Measurements from ENCODE around the gene FKRP.
"Not testable (repeated sequence)": the region's sequence is repeated elsewhere in the genome, so short reads cannot be mapped to it uniquely, and the experiment has no call there.

FKRP gene

DNA sequence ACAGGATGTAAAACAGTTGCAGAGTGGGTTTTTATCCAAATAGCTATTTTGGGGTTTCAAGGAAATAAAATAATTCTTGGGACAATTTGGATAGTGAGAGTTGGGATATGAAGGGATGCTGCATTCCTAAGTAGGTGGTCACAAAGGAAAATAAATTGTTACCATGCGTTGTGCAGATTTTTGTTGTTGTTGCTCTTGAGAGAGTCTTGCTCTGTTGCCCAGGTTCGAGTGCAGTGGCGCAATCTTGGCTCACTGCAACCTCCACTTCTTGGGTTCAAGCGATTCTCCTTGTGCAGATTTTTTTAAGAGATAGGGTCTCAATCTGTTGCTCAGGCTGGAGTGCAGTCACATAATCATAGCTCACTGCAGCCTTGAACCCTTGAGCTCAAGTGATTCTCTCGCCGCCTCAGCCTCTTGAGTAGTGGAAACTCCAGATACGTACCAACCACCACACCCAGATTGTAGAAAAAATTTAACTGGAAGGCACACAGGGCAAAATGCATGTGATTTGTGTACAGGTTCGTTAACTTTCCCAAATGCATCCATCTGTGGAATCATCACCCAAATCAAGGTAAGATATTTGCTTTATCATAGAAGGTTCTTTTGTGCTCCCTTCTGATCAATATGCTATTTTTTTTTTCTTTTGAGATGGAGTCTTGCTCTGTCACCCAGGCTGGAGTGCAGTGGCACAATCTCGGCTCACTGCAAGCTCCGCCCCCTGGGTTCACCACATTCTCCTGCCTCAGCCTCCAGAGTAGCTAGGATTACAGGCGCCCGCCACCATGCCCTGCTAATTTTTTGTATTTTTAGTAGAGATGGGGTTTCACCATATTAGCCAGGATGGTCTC, 26.5 kb downstream of the FKRP start:
- H3K27ac ChIP-seq (ENCODE audit: insufficient read depth in 1 of 2, low read depth in 1 of 2, low read length in 2 of 2, poor library complexity in 1 of 2, severe bottlenecking in 2 of 2), result no peak overlapping the region
- POLR2A ChIA-PET, result no interaction called here
- H3K36me3 ChIP-seq (ENCODE audit: control insufficient read depth in 4 of 4, insufficient read depth in 4 of 4, low read length in 3 of 4), result peaks cover 5 to 30% (median 26%) of the 10 kb centered on the region in 4 experiments
- no peaks in the 10 kb centered on the region for H3K27me3 ChIP-seq (replicated peaks in 2 of 5; ENCODE audit: control insufficient read depth in 4 of 5, insufficient read depth in 5 of 5, low read length in 4 of 5)
- CTCF ChIA-PET, result interaction anchor here (1.9 to 8.1 kb wide), 2 partner anchors 12 to 15 kb away, joined by 8 to 39 read pairs; no protein-coding TSS in a partner anchor
- whole genome bisulfite sequencing (ENCODE audit: insufficient coverage), result 96% methylated on average over 5 of the region's 12 CpGs
- no peaks in the 10 kb centered on the region for H3K4me1 ChIP-seq (ENCODE audit: control extremely low read depth in 1 of 4, control insufficient read depth in 4 of 4, insufficient read depth in 4 of 4, low read length in 3 of 4)
- no peak overlapping the region for H3K4me3 ChIP-seq (ENCODE audit: control insufficient read depth in 1 of 7, extremely low read depth in 1 of 7, insufficient read depth in 4 of 7, low read depth in 2 of 7, low read length in 6 of 7)
- no peaks in the 10 kb centered on the region for H3K9me3 ChIP-seq (ENCODE audit: control extremely low read depth in 1 of 5, control insufficient read depth in 4 of 5, insufficient read depth in 2 of 5, low read depth in 1 of 5, low read length in 4 of 5)
- DNase-seq, result no peak

- WGBS (ENCODE audit: insufficient coverage), result 100% methylated on average over 5 of the region's 7 CpGs
- H3K27ac ChIP-seq (ENCODE audit: insufficient read depth in 1 of 2, low read depth in 1 of 2, low read length in 2 of 2, poor library complexity in 1 of 2, severe bottlenecking in 2 of 2), result no peak overlapping the region
- H3K27me3 ChIP-seq (replicated peaks in 2 of 5; ENCODE audit: control insufficient read depth in 4 of 5, insufficient read depth in 5 of 5, low read length in 4 of 5), result no peaks in the 10 kb centered on the region
- peaks cover 0 to 4% (median 0%) of the 10 kb centered on the region in 4 experiments for H3K4me1 ChIP-seq (ENCODE audit: control extremely low read depth in 1 of 4, control insufficient read depth in 4 of 4, insufficient read depth in 4 of 4, low read length in 3 of 4)
- no peak overlapping the region for H3K4me3 ChIP-seq (ENCODE audit: control insufficient read depth in 1 of 7, extremely low read depth in 1 of 7, insufficient read depth in 4 of 7, low read depth in 2 of 7, low read length in 6 of 7)
- ChIA-PET CTCF (interaction anchor here (1.9 to 8.1 kb wide), 2 partner anchors 12 to 15 kb away, joined by 8 to 39 read pairs; no protein-coding TSS in a partner anchor), POLR2A (no interaction called here)
- H3K9me3 ChIP-seq (ENCODE audit: control extremely low read depth in 1 of 5, control insufficient read depth in 4 of 5, insufficient read depth in 2 of 5, low read depth in 1 of 5, low read length in 4 of 5), result no peaks in the 10 kb centered on the region
- DNase-seq, result no peak
- peaks cover 8 to 35% (median 26%) of the 10 kb centered on the region in 4 experiments for H3K36me3 ChIP-seq (ENCODE audit: control insufficient read depth in 4 of 4, insufficient read depth in 4 of 4, low read length in 3 of 4)
Observed at GRCh38 chr19:46773018-46773399, 27.2 kb downstream of the FKRP start.

GRCh38 chr19:46775642-46776258, 29.9 kb downstream of the FKRP start:
- peaks cover 8 to 49% (median 30%) of the 10 kb centered on the region in 4 experiments for H3K36me3 ChIP-seq (ENCODE audit: control insufficient read depth in 4 of 4, insufficient read depth in 4 of 4, low read length in 3 of 4)
- ChIA-PET POLR2A (interaction anchor here (0.6 kb wide), 1 partner anchor 13 kb away, joined by 3 read pairs; the partner anchor contains the start of gene SLC1A5), CTCF (interaction anchor here (0.6 to 2.4 kb wide), 5 partner anchors 9 to 145 kb away, joined by 3 to 12 read pairs (median 3); no protein-coding TSS in a partner anchor)
- no peaks in the 10 kb centered on the region for H3K27me3 ChIP-seq (replicated peaks in 2 of 5; ENCODE audit: control insufficient read depth in 4 of 5, insufficient read depth in 5 of 5, low read length in 4 of 5)
- H3K4me3 ChIP-seq (ENCODE audit: control insufficient read depth in 1 of 7, extremely low read depth in 1 of 7, insufficient read depth in 4 of 7, low read depth in 2 of 7, low read length in 6 of 7), result no peak overlapping the region
- no peak for DNase-seq
- H3K4me1 ChIP-seq (ENCODE audit: control extremely low read depth in 1 of 4, control insufficient read depth in 4 of 4, insufficient read depth in 4 of 4, low read length in 3 of 4), result peaks cover 0 to 17% (median 7%) of the 10 kb centered on the region in 4 experiments
- H3K9me3 ChIP-seq (ENCODE audit: control extremely low read depth in 1 of 5, control insufficient read depth in 4 of 5, insufficient read depth in 2 of 5, low read depth in 1 of 5, low read length in 4 of 5), result no peaks in the 10 kb centered on the region
- H3K27ac ChIP-seq (ENCODE audit: insufficient read depth in 1 of 2, low read depth in 1 of 2, low read length in 2 of 2, poor library complexity in 1 of 2, severe bottlenecking in 2 of 2), result no peak overlapping the region
- no CpG with 5 or more reads among the region's 11 CpGs for WGBS (ENCODE audit: insufficient coverage)

DNA sequence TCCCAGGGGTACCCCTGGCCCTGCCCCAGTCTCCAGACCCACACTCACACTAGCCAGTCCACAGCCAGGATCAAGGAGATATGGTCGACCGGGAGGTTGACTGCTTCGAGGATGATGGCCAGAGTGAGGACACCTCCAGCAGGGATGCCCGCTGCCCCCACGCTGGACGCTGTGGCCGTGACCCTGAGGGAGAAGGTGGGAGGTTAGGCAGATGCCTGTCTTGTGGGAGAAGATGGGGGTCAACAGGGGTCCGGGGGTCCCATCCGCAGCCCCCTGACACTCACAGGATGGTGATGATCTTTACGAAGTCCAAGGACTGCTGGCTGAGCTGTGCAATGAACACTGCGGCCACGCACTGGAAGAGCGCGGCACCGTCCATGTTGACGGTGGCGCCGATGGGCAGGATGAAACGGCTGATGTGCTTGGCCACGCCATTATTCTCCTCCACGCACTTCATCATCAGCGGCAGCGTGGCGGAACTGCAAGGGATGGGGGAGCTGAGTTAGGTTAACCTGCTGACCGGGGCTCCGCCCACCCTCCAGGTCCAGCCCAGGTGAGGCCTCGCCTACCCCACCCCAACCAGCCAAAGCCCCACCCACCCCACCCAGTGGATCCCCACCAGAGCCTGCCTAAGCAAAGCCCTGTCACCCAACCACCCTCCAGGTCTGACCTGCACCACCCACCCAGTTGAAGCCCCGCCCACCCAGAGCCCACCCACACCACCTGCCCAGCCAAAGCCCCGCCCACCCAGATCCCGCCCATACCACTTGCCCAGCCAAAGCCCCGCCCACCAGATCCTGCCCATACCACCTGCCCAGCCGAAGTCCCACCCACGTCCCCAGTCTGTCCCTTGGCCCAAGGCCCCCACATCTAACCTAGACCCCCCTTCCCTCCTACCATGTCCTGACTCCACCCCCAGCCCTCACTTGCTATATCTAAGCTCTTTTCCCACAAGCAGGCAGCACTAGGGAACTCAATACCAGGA, 31.4 kb downstream of the FKRP start:
- Histone ChIP-seq H3K9me3 (ENCODE audit: control extremely low read depth in 1 of 5, control insufficient read depth in 4 of 5, insufficient read depth in 2 of 5, low read depth in 1 of 5, low read length in 4 of 5) (no peaks in the 10 kb centered on the region), H3K4me3 (ENCODE audit: control insufficient read depth in 1 of 7, extremely low read depth in 1 of 7, insufficient read depth in 4 of 7, low read depth in 2 of 7, low read length in 6 of 7) (no peak overlapping the region), H3K36me3 (ENCODE audit: control insufficient read depth in 4 of 4, insufficient read depth in 4 of 4, low read length in 3 of 4) (peaks cover 12 to 61% (median 36%) of the 10 kb centered on the region in 4 experiments), H3K27me3 (replicated peaks in 2 of 5; ENCODE audit: control insufficient read depth in 4 of 5, insufficient read depth in 5 of 5, low read length in 4 of 5) (no peaks in the 10 kb centered on the region), H3K4me1 (ENCODE audit: control extremely low read depth in 1 of 4, control insufficient read depth in 4 of 4, insufficient read depth in 4 of 4, low read length in 3 of 4) (peaks cover 0 to 17% (median 7%) of the 10 kb centered on the region in 4 experiments), H3K27ac (ENCODE audit: insufficient read depth in 1 of 2, low read depth in 1 of 2, low read length in 2 of 2, poor library complexity in 1 of 2, severe bottlenecking in 2 of 2) (no peak overlapping the region)
- DNase-seq, result no peak
- CTCF ChIA-PET, result interaction anchor here (0.6 to 2.4 kb wide), 9 partner anchors 8 to 67 kb away, joined by 3 to 12 read pairs (median 4); partner anchors contain the start of gene SLC1A5
- WGBS (ENCODE audit: insufficient coverage), result 98% methylated on average over 24 of the region's 33 CpGs
- POLR2A ChIA-PET, result interaction anchor here (0.7 kb wide), 1 partner anchor 11 kb away, joined by 3 read pairs; the partner anchor contains the start of gene SLC1A5

DNA sequence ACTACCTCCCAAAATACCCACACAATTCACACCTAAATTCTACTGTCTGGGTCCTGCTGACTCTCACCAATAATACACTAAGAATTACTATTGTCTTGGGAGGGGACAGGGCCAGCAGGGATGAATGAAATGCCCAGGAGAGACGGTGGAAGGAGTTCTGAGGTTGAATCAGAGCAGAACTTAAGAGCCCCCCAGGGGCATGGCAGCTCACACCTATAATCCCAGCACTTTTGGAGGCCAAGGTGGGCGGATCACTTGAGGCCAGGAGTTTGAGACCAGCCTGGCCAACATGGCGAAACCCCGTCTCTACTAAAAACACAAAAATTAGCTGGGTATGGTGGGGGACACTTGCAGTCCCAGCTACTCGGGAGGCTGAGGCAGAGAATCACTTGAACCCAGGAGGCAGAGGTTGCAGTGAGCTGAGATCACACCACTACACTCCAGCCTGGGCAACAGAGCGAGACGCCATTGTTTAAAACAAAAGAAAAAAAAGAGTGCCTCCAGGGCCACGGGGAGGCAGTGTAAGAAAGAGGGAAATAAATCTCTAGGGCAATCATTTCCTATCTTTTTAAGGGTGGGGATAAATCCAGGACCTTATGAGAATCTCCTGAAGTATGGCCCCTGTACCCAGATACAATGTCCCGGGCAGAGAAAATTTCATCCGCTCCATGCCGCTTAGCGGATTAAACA, 32.2 kb downstream of the FKRP start:
- not testable (repeated sequence) for H3K27me3 ChIP-seq (replicated peaks in 2 of 5; ENCODE audit: control insufficient read depth in 4 of 5, insufficient read depth in 5 of 5, low read length in 4 of 5); H3K9me3 ChIP-seq (ENCODE audit: control extremely low read depth in 1 of 5, control insufficient read depth in 4 of 5, insufficient read depth in 2 of 5, low read depth in 1 of 5, low read length in 4 of 5); H3K4me3 ChIP-seq (ENCODE audit: control insufficient read depth in 1 of 7, extremely low read depth in 1 of 7, insufficient read depth in 4 of 7, low read depth in 2 of 7, low read length in 6 of 7)
- H3K36me3 ChIP-seq (ENCODE audit: control insufficient read depth in 4 of 4, insufficient read depth in 4 of 4, low read length in 3 of 4), result peaks cover 16 to 70% (median 41%) of the 10 kb centered on the region in 4 experiments
- POLR2A ChIA-PET, result interaction anchor here (0.7 to 1.3 kb wide), 2 partner anchors 10 kb away, joined by 3 to 5 read pairs; partner anchors contain the start of gene SLC1A5
- DNase-seq, result peak in 1 of 3 donors; percentile 69
- WGBS (ENCODE audit: insufficient coverage), result 80% methylated on average over 2 of the region's 12 CpGs
- H3K4me1 ChIP-seq (ENCODE audit: control extremely low read depth in 1 of 4, control insufficient read depth in 4 of 4, insufficient read depth in 4 of 4, low read length in 3 of 4), result peaks cover 0 to 17% (median 7%) of the 10 kb centered on the region in 4 experiments
- H3K27ac ChIP-seq (ENCODE audit: insufficient read depth in 1 of 2, low read depth in 1 of 2, low read length in 2 of 2, poor library complexity in 1 of 2, severe bottlenecking in 2 of 2), result peak overlapping the region in 1 of 2 experiments; percentile 34
- CTCF ChIA-PET, result interaction anchor here (0.6 to 2.4 kb wide), 9 partner anchors 11 to 66 kb away, joined by 3 to 12 read pairs (median 4); partner anchors contain the start of gene SLC1A5

Measured in common myeloid progenitor, CD34-positive (primary cell).